HG03442 (cell line): ENCODE measurements around the gene CSDE1.
A peak's percentile ranks its signal among the peaks of the same experiment; 100 is the strongest.
"Not testable (repeated sequence)": the region's sequence is repeated elsewhere in the genome, so short reads cannot be mapped to it uniquely, and the experiment has no call there.

Source experiments
- ATAC-seq: cut with Tn5 transposase; IDR thresholded peaks from one replicate; pipeline ENCODE4 v1.9.1; 2021; ENCODE audit warnings: mild to moderate bottlenecking, moderate library complexity; ENCODE audit not compliant: unreplicated experiment

CSDE1 gene

DNA sequence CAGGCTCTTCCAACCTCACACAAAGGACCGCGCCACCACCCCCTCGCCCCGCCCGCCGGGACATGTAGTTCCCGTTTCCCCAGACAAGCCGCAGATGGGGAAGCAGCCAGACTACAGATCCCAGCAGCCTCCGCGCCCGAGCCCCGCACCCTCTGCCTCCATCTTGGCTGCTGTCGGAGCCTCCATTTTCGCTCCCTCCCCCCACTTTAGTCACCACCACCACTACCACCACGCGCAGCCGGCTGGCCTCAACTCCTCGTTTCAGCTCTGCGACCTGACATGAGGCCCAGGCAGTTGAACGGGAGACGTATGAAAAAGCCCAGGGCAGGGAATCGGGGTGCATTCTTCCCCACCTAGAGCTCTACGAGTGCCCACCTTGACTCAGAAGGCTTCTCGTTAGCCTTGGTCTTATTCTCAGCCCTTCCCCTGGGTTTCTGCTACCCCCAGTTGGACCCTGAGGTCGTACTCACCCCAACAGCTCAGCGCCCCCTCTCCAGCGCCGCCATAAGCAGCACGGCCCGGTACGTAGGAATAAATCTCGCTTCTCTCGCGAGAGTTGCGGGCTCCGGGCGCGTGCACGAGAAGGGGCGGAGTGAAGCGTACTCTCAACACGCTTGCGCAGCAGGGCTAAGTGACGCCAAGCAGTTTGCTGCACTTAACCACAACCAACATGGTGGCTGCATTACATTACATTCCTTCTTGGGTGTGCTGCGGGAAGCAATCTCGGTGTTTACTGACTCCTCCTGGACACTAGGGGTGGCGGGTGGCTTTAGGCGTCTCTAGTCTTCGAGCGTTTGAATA is at the start of gene CSDE1:
TSS of gene CSDE1 (minus strand) at position 530 of the 801 bp plus-strand sequence. CDS start 18,094 bp downstream, outside the sequence.
- ATAC-seq, result peak; percentile 75

DNA sequence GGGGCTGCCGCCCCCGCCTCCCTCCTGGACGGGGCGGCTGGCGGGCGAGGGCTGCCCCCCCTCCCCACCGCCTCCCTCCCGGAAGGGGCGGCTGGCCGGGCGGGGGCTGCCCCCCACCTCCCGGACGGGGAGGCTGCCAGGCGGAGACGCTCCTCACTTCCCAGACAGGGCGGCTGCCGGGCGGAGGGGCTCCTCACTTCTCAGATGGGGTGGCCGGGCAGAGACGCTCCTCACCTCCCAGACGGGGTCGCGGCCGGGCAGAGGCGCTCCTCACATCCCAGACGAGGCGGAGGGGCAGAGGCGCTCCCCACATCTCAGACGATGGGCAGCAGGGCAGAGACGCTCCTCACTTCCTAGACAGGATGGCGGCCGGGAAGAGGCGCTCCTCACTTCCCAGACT is 46.7 kb upstream of the CSDE1 start:
- ATAC-seq, result not testable (repeated sequence)

DNA sequence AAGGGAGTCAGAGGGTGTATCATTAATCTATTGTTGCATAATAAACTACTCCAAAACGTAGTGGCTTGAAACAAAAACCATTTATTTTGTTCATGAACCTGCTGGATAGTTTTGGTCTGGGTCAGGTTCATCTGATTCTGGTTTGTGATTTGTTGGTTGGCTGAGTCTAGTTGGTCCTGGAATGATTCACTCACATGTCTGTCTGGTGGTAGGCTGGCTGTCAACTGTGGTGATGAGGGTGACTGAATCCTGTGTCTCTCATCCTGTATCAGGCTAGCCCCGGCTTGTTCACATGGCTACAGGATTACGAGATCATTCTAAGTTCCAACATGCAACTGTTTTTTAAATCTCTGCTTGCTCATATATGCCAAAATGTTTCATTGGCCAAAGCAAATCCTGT is 45.2 kb upstream of the CSDE1 start:
- peak; percentile 95 for ATAC-seq

DNA sequence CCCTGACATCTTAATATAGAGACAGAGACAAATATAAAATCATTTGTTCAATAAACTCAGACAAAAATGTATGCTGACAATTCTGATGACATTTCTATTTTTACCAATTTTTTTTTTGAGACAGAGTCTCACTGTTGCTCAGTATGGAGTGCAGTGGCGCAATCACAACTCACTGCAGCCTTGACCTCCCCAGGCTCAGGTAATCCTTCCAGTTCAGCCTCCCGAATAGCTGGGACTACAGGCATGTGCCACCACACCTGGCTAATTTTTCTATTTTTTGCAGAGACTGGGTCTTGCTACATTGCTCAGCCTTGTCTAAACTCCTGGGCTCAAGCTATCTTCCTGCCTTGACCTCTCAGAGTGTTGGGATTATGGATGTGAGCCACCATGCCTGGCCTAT is 36.3 kb upstream of the CSDE1 start:
- ATAC-seq, result no peak

DNA sequence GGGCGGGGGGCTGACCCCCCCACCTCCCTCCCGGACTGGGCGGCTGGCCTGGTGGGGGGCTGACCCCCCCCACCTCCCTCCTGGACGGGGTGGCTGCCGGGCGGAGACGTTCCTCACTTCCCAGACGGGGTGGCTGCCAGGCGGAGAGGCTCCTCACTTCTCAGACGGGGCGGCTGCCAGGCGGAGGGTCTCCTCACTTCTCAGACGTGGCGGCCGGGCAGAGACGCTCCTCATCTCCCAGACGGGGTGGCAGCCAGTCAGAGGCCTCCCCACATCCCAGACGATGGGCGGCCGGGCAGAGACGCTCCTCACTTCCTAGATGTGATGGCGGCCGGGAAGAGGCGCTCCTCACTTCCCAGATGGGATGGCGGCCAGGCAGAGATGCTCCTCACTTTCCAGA is 32.8 kb upstream of the CSDE1 start:
- not testable (repeated sequence) for ATAC-seq

DNA sequence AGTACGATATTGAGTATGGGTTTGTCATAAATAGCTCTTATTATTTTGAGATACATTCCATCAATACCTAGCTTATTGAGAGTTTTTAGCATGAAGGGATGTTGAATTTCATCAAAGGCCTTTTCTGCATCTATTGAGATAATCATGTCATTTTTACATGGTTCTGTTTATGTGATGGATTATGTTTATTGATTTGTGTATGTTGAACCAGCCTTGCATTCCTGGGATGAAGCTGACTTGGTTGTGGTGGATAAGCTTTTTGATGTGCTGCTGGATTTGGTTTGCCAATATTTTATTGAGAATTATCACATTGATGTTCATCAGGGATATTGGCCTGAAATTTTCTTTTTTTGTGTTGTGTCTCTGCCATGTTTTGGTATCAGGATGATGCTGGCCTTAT is 28.7 kb upstream of the CSDE1 start:
- ATAC-seq, result not testable (repeated sequence)

DNA sequence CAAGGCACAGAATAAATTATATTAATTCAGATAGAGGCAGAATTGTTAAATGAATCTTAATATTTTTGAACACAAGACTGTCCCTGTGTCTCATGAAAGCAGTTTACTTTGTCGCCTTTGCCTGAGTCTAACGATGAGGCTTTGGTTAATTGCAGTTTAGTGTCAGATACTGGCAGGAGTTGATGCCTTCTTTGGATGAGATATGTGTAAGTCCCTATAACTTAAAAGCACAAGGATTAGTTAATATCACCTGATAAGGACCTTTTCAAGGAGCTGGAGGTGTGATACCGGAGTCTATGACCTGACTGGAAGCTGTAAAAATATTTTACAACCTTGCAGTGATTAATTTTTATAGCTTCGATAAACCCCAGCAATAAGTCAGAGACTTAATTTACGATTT is 24.7 kb upstream of the CSDE1 start:
- no peak for ATAC-seq

DNA sequence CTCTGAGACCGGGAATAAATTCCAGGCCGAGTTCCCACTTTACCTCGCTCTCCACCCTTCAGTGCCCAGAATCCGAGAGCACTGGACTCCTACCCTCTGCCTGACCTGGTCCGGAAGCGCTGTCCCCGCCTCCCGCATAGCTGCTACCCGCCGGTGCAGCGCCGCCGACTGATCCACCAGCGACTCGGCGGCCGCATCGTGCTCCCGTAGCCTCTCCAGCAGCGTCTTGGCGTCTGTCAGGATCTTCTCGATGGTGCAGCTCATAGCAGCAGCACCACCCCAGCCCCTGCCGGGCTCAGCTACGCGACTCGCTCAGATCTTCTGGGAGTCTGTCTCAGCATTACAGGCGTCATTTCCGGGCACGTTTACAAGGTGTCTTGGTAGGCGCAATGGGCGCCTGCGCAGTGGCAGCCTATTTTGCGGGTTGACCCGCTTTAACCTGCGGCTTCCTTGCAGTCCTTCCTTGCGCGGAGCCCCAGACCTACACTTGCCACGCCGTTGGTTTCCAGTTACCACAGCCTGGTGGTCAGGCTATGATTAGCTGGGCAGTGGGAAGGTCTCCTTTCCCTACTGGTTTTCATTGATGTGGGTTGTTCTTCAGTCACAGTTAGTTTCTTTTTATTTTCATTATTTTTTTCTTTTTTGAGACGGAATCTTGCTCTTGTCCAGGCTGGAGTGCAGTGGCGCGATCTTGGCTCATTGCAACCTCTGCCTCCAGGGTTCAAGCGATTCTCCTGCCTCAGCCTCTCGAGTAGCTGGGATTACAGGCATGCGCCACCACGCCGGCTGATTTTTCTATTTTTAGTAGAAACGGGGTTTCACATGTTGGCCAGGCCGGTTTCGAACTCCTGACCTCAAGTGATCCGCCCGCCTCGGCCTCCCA is 22.8 kb upstream of the CSDE1 start, which contains the start of gene SIKE1:
TSS of gene SIKE1 (minus strand) at position 342 of the 883 bp plus-strand sequence. CDS start at position 264, 78 bp downstream.
- peak; percentile 99 for ATAC-seq

DNA sequence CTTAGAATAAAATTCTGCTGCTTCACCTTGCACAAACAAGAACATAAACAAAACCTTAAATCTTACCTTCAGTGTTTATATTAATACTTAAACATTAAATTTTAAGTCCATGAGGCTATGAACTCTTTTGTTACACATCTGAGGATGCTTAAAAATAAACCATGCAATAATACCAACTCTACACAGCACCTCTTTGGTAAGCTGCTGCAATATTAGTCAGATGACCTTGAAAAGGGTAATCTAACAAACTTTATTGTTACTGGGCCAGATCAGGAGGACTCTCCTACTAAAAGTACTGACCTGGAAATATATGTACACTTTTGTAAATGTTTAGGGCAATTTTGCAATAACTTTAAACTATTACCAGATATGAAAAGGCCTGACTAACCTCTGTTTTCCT is 21.9 kb upstream of the CSDE1 start:
- no peak for ATAC-seq

DNA sequence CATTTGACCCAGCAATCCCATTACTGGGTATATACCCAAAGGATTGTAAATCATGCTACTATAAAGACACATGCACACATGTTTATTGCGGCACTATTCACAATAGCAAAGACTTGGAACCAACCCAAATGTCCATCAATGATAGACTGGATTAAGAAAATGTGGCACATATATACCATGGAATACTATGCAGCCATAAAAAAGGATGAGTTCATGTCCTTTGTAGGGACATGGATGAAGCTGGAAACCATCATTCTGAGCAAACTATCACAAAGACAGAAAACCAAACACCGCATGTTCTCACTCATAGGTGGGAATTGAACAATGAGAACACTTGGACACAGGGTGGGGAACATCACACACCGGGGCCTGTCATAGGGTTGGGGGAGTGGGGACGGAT is 18.9 kb upstream of the CSDE1 start:
- not testable (repeated sequence) for ATAC-seq

DNA sequence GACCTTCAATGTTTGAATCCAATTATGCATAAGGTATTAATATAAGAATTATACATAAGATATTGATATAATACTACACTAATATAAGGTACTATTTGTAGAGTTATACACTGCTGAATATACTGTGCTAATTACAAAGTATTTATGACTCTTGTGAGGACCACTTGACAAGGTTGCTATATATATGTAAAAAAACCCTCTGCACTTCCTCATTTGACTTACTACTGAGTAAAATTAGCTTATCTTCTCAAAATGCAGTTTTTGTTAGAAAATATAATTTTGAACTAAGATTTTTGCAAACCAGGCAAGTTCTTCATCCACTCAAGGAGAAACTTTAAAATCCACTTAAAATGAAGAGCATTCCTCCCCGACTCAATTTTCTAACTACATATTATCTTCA is 14.2 kb upstream of the CSDE1 start:
- no peak for ATAC-seq

DNA sequence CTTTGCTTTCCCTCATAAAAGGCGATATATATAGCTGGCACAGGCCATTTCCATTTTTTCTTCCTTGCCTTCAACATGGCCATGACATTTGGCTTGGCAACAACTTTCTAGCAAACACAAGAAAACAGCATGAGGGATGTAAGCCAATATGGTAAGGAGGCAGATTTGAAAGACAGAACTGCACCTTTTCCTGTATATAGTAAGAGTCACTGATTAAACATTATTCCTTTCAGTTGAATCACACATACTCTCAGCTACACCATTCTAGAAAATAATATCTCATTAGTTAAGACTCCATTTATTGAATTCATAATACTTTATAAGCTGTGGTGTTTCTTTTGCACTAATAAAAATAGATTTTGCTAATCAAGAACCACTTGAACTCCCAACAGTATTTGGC is 13.2 kb upstream of the CSDE1 start:
- ATAC-seq, result no peak

DNA sequence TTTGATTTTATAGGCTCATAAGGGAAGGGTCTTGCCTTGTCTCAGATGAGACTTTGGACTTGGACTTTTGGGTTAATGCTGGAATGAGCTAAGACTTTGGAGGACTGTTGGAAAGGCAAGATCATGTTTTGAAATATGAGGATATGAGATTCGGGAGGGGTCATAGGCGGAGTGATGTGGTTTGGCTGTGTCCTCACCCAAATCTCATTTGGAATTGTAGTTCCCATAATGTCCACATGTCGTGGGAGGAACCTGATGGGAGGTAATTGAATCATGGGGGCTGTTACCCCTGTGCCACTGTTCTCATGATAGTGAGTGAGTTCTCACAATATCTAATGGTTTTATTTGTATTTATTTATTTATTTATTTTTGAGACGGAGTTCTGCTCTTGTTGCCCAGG is 6.9 kb upstream of the CSDE1 start:
- no peak for ATAC-seq

DNA sequence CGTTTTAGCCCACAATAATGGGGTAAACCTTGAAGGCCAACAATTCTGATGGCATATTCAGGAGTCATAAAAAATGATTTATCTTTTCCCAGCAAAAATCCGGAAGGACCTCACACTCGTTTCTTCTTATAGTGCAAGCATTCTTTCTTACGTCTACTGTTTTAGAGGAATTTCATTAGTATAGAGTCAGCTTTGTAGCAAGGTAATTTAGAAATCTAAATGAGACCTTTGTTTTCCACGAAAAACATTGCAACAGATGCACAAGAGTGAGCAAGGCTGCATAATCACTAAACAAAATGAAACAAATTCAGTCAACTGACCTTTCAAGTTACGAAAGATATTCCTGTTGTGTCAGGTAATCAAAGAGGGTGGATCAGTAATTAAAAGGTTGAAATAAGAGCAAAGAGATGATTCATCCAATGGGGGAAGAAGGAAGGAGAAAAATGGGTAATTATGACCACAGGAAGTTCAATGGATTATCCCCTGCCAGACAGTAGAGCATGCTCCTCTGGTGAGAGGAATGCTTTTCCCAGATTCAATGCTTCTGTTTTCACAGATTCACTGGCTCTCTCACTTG is 560 bp upstream of the CSDE1 start:
- ATAC-seq, result no peak

DNA sequence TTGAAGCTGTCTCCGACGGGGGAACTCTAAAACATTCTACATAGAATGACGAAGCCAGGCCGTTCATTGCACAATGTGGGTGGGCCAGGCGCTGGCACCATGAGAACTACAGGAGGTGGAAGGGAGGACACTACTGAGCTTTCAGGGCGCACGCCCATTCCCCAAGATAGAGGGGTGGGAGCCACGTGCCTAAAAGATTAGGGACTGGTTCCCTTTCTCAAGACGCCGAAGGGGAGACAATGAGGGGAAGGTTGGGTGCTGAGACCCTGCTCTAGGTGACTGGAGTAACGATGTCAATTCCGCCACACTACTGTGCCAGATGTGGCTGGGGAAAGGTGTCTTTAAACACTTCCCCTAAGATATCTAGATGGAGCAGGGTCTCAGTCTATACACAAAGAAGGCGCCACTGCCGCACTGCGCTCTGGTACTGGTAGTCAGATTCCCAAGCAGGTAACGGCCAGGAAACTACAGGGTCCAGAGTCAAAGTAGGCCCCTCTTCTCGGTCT is 782 bp downstream of the CSDE1 start:
- no peak for ATAC-seq

DNA sequence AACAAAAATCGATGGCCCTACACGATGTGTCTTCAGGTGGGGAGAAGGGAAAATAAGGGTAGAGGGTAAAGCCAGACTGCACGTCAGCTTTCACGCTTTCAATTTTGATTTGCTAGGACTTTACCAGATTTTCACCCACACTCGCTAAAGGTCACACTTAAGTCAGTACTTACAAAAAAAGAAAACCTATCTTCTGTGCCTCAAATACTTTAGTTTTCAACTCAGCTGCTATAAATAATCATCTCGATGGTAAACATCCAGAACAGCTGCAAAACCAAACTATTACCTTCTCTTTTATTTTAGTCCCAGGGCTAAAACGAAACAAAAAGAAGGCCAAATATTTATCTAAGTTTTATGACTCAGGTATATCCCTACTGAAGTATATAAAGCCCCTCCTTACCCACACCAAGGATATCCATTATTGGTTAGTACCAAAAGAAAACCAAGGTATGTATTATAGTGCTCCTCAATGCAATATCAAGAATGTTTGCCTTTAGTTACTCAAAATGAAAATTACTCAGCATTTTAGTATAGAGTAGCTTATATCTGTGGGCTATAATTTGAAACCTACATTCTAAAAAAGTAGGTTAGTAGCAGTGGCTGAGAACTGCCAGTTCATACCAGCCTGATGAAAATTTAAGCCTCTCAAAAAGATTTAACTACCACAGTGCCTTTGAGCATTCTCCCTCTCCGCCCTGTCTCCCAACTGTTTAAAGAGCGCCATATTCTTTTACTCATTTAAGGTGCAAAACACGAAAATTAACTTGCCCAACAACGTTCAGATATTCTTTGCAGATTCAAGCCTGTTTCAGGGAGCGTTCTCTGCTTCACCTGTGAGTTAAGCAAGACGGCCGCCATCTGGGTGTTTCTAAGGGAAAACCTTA is 1.5 kb downstream of the CSDE1 start:
- ATAC-seq, result peak; percentile 33

DNA sequence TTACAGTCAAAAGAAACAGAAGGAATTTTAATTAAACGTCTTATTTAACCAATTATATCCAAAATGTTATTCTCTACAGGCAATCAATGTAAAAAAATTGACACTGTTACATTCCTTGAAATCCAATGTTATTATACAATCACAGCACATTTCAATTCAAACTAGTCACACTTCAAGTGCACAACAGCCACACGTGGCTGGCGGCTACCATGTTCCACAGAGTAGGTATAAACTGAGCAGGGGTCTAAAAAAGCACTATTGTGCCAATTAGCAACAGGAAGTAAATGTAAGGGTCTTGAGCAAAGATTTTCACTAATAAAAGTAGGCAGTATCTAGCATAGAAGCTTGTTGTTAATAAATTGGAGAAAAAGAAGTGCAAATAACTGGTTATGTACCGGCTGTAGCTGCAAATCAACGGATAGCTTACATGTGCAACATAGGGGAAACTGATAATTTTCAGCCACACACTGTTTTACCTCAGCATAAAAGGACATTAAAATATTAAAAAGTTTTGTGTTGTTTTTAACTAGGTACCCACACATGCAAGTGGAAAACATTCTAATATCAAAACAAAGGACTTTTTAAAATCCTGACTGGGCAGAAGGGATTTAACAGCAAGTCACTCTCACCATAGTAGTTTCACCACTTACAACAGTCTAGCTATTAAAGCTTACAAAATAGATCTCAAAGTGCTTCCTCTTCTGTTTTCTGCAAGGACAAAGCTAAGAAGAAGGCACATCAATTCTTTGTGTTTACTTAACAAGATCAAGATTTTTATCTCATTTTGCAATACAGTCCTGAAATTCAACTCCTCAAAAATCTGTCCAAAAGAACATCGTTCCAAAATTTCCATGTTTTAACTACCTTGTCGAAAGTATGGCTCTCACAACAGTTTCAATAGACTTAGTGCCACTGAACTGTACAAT is 2.5 kb downstream of the CSDE1 start:
- no peak for ATAC-seq

DNA sequence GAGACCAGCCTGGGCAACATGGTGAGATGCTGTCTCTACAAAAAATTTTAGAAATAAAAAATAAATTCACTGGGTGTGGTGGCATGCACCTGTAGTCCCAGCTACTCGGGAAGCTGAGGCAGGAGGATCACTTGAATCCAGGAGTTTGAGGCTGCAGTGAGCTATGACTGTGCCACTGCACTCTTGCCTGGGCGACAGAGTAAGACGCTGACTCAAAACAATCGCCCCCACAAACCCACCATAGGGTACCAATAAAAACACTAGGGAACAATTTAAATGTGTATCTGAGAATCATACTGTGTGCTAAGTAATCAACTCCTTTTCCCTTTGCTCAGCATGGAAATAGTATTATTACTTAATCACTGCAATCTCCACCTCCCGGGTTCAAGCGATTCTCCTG is 4.1 kb downstream of the CSDE1 start:
- not testable (repeated sequence) for ATAC-seq

DNA sequence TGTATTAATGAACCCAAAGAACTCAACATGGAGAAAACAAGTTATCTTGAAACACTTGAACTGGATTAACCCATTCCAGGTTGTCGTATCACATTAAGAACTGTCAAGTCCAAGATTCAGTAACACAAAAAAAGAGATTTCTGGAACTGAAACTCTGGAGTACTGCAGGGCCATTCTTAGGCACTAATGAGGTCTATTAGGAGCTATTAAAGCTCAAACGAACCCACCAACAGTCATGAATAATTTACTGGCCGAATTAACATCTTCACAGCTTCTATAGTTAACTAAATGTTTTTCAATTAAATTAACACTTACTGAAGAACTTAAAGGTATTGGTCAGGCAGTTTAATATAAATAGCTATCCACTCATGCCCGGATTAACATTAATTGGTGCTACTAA is 4.6 kb downstream of the CSDE1 start:
- no peak for ATAC-seq
